Left lung (tissue), 10 donors: ENCODE results near the gene POU2AF3. TPM values are rescaled to one million over a fixed set of nuclear protein-coding genes. Genes with fewer than 3 reads are reported as not detected.
"Not testable (repeated sequence)": the region's sequence is repeated elsewhere in the genome, so short reads cannot be mapped to it uniquely, and the experiment has no call there.

Experiments used
- ATAC-seq: fragments of 200-7000 bp; cut with Tn5 transposase; one replicate; pipeline ENCODE4 v1.9.1; 2020; ENCODE audit warnings: moderate library complexity
- DNase-seq, 4 donors: peaks; one replicate each; pipeline ENCODE4 v3.0.0-alpha.2; 2013 to 2020
- H3K27ac ChIP-seq, 2 donors: fragments of 200-600 bp; sonication (generic) in 1 of 2; one replicate each; pipeline versions ENCODE4 v1.5.0 to v1.8.0; 2020 to 2021
- H3K27me3 ChIP-seq, 2 donors: fragments of 200-600 bp; sonication (generic) in 1 of 2; one replicate each; pipeline versions ENCODE4 v1.5.0 to v1.8.0; 2020 to 2021
- H3K36me3 ChIP-seq, 2 donors: fragments of 200-600 bp; sonication (generic) in 1 of 2; one replicate each; pipeline versions ENCODE4 v1.5.0 to v1.8.0; 2020 to 2021
- H3K4me1 ChIP-seq, 2 donors: fragments of 200-600 bp; one replicate each; pipeline ENCODE4 v1.8.0; 2021
- H3K4me3 ChIP-seq, 2 donors: fragments of 200-600 bp; sonication (generic) in 1 of 2; one replicate each; pipeline versions ENCODE4 v1.5.0 to v1.8.0; 2020 to 2021; ENCODE audit warnings: mild to moderate bottlenecking in 1 of 2
- H3K9me3 ChIP-seq, 2 donors: fragments of 200-600 bp; sonication (generic) in 1 of 2; one replicate each; pipeline versions ENCODE4 v1.5.0 to v1.8.0; 2020 to 2021
- CTCF ChIP-seq, 2 donors: fragments of 200-600 bp; sonication (generic) in 1 of 2; IDR thresholded peaks; one replicate each; pipeline versions ENCODE4 v1.5.0 to v1.8.0; 2021; ENCODE audit warnings: antibody characterized with exemption in 2 of 2
- intact Hi-C, 2 donors: fragments of 100-400 bp; cut with DNase I; formaldehyde crosslinking; loops; one replicate each; pipeline versions ENCODE4 v1.11.2 to v1.14.2; 2022
- polyA plus RNA-seq, 6 donors: library from polyadenylated mRNA; unstranded; fragments of 120-200 nt; gene quantifications; one replicate each; pipeline ENCODE4 v1.2.1, GENCODE V29; 2013; ENCODE audit not compliant: insufficient read length in 6 of 6
- total RNA-seq, 2 donors: library from RNA; stranded (reverse); fragmentation: NEBNext Ultra II Directional; extraction: Animal tissue kit (Norgen Biotek cat#: 25700); gene quantifications; one replicate each; pipeline ENCODE4 v1.2.1, GENCODE V29; 2021
- donor health status: DM: no; HTN: yes; CAD: no.
- donor health status: DM: no; HTN: no; CAD: no.

The POU2AF3 gene
- total and polyA plus RNA-seq, 8 donors, result 2.7 to 14.4 (median 10.3) TPM

- Histone ChIP-seq H3K4me1 (no peaks in the 10 kb centered on the region), H3K4me3 (no peak overlapping the region), H3K9me3 (no peaks in the 10 kb centered on the region), H3K36me3 (no peaks in the 10 kb centered on the region), H3K27ac (no peak overlapping the region), H3K27me3 (no peaks in the 10 kb centered on the region)
- TF ChIP-seq CTCF (IDR thresholded peaks at IDR 0.05), result no peak
- intact Hi-C loops, result no loop called here
- DNase-seq (no peak), ATAC-seq (no peak)
Measured at GRCh38 chr11:111258046-111258445, 40.3 kb upstream of the POU2AF3 start.

- no peak for TF ChIP-seq CTCF (IDR thresholded peaks at IDR 0.05)
- intact Hi-C loops, result no loop called here
- DNase-seq, result no peak
- Histone ChIP-seq H3K36me3 (no peaks in the 10 kb centered on the region), H3K4me1 (no peaks in the 10 kb centered on the region), H3K4me3 (no peak overlapping the region), H3K27ac (no peak overlapping the region), H3K9me3 (no peaks in the 10 kb centered on the region), H3K27me3 (no peaks in the 10 kb centered on the region)
- ATAC-seq, result no peak
Measured at GRCh38 chr11:111259896-111260295, 38.5 kb upstream of the POU2AF3 start.

GRCh38 chr11:111260811-111261210 is 37.5 kb upstream of the POU2AF3 start:
- Histone ChIP-seq H3K27ac (no peak overlapping the region), H3K4me3 (no peak overlapping the region), H3K9me3 (no peaks in the 10 kb centered on the region), H3K4me1 (no peaks in the 10 kb centered on the region), H3K36me3 (no peaks in the 10 kb centered on the region), H3K27me3 (no peaks in the 10 kb centered on the region)
- intact Hi-C loops, result no loop called here
- no peak for DNase-seq
- no peak for ATAC-seq
- no peak for TF ChIP-seq CTCF (IDR thresholded peaks at IDR 0.05)

- no peaks in the 10 kb centered on the region for H3K9me3 ChIP-seq
- H3K36me3 ChIP-seq, result no peaks in the 10 kb centered on the region
- DNase-seq, result no peak
- H3K27me3 ChIP-seq, result no peaks in the 10 kb centered on the region
- no peak overlapping the region for H3K4me3 ChIP-seq
- no peak for TF ChIP-seq CTCF (IDR thresholded peaks at IDR 0.05)
- ATAC-seq, result no peak
- intact Hi-C loops, result no loop called here
- no peaks in the 10 kb centered on the region for H3K4me1 ChIP-seq
- H3K27ac ChIP-seq, result no peak overlapping the region
Measured at GRCh38 chr11:111264646-111265045, 33.7 kb upstream of the POU2AF3 start.

GRCh38 chr11:111265421-111265820 is 32.9 kb upstream of the POU2AF3 start:
- Histone ChIP-seq H3K36me3 (no peaks in the 10 kb centered on the region), H3K27ac (no peak overlapping the region), H3K4me3 (no peak overlapping the region), H3K4me1 (no peaks in the 10 kb centered on the region), H3K9me3 (no peaks in the 10 kb centered on the region), H3K27me3 (no peaks in the 10 kb centered on the region)
- intact Hi-C loops, result no loop called here
- no peak for TF ChIP-seq CTCF (IDR thresholded peaks at IDR 0.05)
- ATAC-seq (no peak), DNase-seq (no peak)

GRCh38 chr11:111268303-111268702 is 30.0 kb upstream of the POU2AF3 start:
- DNase-seq, H3K9me3 ChIP-seq, H3K27me3 ChIP-seq, intact Hi-C loops, H3K27ac ChIP-seq, H3K36me3 ChIP-seq, H3K4me1 ChIP-seq, ATAC-seq, H3K4me3 ChIP-seq: not testable (repeated sequence)
